GM12878 (cell line): ENCODE measurements around the gene ACER3.

Experiments used
- NFYA ChIP-seq: IDR thresholded peaks from 2 replicates; pipeline ENCODE4 v1.6.1; 2011; ENCODE audit warnings: low read depth, mild to moderate bottlenecking, low read length, improper control_type of control experiment, borderline replicate concordance
- SRF ChIP-seq, 2 experiments: IDR thresholded peaks; 2 replicates each; pipeline ENCODE4 v1.6.1; 2011; ENCODE audit warnings: low read depth in 2 of 2, low read length in 2 of 2, mild to moderate bottlenecking in 1 of 2, moderate library complexity in 1 of 2

- TF ChIP-seq SRF (IDR thresholded peaks at IDR 0.05; ENCODE audit: low read depth in 2 of 2, low read length in 2 of 2): no peak
- TF ChIP-seq NFYA: no peak
Measured at GRCh38 chr11:76995081-76995576, 134.4 kb downstream of the ACER3 start.
